ENCODE data around the gene GPR183.

Gene GPR183

GRCh38 chr13:99339230-99339721 is 32.1 kb upstream of the GPR183 start:
- DNase-seq: no peak

GRCh38 chr13:99335603-99336002 is 28.4 kb upstream of the GPR183 start:
- DNase-seq: no peak

- DNase-seq: no peak
These were observed 27.9 kb upstream of the GPR183 start for GRCh38 chr13:99335087-99335486.

DNA sequence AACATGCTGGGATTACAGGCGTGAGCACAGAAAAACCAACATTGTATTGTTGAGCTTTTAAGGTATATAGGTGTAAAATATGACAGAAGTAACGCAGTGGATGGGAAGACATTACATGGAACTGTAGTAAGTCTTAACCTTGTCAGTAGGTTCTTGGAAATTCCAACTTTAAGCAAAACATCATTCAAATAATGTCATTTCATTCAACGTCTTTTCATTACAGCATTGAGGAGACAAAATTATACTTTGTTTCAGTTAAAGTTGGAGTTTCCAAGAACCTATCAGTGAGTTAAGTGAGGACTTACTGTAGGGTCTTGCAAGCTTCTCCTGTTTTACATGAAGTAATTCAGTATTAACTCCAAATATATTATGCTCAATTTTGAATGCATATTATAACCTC is 27.0 kb upstream of the GPR183 start:
- DNase-seq: no peak

DNA sequence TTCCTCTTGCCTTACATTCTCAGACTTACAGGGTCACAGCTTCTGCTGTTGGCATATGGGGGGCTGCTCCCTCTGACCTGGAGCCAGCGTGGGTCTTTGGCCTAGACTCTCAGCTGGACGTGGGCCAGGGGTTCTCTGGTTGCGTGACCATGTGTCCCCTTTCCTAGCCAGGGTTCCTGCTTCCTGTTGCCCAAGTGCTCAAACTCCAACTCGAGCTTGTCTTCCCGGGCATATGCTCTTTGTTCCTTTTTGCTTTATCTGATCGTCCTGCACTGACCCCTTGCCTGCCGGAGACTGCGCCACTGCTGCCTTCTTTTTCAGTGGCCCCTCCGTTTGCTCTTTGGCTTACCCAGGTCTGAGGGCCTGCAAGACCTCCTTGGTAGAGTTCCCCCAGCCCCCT is 25.3 kb upstream of the GPR183 start:
- no peak for DNase-seq

DNA sequence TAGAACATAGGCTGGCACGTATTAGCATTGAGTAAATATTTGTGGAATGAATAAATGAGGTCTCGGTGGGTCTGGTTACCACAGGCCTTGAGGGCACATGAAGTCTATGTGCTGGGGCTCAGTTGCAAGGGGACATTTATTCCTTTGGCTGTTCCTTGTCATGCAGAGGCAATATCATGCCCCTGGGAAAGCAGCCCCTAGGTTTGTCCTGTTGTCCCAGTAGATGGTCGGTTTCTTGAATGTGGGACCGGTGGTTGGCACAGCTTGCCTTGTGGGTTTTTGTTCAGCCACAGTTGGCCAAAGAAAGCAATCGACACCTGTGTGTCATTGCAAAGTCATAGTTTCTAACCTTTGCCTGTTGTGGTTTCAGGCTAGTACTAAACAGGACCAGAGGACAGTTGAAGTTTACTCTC is 24.7 kb upstream of the GPR183 start:
- no peak for DNase-seq

GRCh38 chr13:99330942-99331341 is 23.7 kb upstream of the GPR183 start:
- DNase-seq: no peak

DNA sequence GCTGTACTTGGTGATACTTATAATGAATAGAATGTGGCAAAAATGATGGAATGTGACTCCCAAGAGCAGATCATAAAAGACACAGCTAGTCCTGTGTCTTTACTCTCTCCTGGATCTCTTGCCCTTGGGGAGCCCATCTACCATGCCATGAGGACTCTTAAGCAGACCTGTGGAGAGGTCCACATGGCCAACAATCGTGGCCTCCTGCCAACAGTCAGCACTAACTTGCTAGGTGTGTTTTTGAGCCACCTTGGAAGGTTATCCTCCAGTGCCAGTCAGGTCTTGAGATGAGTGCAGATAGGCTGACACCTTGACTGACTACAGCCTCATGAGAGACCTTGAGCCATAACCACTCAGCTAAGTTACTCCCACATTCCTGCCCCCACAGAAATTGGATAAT is 22.3 kb upstream of the GPR183 start:
- DNase-seq: no peak

GRCh38 chr13:99327761-99328160 is 20.6 kb upstream of the GPR183 start:
- DNase-seq: no peak

DNA sequence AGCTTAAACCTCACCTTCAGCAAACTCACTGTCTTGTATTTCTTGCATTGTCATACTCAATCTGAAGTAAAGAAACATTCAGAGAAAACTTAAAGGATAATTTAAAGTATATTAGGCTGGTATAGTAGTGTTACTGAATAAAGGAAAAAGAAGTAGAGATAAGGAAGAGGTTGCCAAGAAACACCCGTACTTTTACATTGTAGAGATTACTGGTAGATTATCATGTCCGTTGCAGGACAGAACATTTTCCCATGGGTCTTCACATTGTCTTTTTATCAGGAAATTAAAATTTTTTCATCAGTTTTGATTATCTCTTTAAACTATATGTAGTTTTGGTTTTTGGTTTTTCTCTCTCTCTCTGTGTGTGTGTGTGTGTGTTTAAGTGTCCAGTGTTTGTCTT is 19.9 kb upstream of the GPR183 start:
- DNase-seq: no peak

DNA sequence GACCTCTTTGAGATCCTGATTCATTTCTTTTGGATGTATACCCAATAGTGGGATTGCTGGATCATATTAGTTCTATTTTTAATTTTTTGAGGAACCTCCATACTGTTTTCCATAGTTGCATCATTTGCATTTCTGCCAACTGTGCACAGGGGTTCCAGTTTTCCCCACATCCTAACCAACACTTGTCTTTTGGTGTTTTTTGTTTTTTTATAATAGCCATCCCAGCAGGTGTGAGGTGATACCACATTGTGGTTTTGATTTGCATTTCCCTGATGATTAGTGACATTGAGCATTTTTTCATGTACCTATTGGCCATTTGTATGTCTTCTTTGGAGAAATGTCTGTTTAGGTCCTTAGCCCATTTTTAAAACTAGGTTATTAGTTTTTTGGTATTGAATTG is 18.8 kb upstream of the GPR183 start:
- no peak for DNase-seq

DNA sequence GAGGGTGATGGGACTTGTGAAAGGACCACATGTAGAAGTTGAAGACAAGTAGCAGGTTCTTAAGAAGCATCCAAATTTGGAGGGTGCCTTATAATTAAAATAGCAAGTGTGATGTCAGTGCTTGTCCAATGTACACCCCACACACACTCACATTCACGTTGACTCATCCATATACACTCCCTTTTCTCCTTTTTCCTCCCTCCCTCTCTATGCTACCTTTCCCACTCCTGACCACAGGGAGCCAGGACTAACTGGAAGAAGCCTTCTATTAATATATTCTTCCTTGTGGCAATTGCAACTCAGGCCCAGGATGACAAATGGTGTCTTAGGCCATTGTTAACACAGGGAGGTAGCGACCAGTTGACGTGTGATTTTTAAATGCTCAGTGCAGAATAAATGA is 16.3 kb upstream of the GPR183 start:
- DNase-seq: no peak

GRCh38 chr13:99322297-99323103 is 15.3 kb upstream of the GPR183 start:
- no peak for DNase-seq

GRCh38 chr13:99321709-99322108 is 14.5 kb upstream of the GPR183 start:
- DNase-seq: no peak

- DNase-seq: no peak
These were observed 13.7 kb upstream of the GPR183 start for GRCh38 chr13:99320693-99321481.

DNA sequence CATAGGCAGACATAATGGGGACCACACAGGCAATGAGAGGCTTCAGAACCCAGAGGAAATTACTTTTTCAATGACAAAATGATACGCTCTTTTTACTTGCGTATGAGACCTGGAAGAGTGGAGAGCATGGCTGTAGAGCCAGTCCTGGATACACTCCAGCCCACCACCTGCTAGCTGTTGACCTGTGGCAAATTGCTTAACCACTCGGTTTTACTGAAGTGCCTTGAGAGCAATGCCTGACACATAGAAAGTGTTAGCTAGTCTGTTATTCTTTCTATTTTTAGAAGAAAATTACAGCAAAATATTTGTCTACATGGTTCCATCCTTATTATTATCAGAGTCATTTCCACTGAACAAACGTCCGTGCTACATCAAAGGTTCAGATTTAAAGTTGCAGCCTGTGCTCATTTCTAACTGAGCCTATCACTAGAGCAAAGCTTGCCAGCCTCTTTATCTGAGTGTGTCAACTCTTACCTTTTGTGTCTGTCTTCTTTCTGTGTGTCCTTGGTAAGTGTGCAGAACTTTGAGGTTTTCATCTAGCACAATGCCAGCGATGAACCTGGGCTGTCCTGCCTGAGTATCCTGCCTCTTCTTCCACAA is 9.6 kb upstream of the GPR183 start:
- DNase-seq: no peak

- DNase-seq: no peak
These were observed 9.0 kb upstream of the GPR183 start for GRCh38 chr13:99316224-99316623.

DNA sequence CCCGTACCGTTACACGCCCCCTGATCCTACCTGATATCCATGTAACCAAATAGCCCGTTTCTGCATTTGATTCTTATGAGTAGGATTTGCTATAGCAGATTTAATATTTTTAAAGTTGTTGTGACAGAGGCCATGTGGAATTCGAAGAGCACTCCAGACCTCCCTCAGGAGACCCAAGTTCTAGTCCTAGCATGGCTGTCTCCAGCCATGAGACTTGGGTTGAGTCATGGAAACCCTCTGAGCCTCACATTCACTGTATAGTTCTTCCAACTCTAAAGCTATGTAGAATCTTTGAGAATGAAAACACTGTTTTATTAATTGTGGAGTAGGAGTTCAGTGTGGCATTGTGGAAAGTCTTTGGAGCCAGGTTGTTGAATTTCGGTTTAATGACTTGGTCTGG is 8.0 kb upstream of the GPR183 start:
- no peak for DNase-seq

GRCh38 chr13:99314640-99315176 is 7.5 kb upstream of the GPR183 start:
- no peak for DNase-seq

GRCh38 chr13:99313941-99314340 is 6.7 kb upstream of the GPR183 start:
- DNase-seq: no peak

DNA sequence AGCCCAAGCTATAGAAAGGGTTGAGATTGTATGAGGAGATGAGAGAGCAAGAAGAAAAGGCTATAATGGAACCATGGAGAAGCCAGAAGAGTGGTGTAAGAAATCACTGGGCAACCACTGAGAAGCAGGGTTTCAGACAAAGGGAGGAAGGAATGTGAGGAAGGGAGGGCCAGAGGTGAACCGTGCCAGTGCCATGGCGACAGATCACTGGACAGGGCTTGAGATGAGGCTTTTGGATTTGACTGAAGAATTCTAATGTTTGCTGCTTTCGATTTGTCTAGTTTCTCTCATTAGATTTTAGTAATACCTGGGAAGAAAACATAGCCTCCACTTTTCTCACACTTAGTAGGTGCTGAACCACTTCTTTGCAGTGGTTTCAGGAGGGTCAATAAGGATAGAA is 6.3 kb upstream of the GPR183 start:
- no peak for DNase-seq

DNA sequence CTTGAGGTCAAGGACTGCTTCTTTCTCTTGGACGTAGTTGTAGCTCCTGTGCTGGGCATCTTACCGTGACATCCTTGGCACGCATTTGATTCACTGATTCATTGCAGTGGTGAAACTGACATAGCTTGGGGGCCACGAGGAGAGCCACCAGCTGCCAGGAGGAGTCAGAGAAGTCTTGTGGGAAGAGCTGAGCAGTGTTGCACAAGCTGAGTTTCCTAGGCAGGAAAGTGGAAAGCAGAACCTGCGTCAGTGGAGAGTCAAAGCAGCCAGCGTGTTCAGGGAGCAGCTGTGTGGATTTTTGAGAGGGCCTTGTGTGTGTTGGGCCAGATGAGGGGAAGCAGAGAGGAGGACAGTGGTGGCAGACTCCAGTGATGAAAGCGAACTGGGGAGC is 5.3 kb upstream of the GPR183 start:
- no peak for DNase-seq

DNA sequence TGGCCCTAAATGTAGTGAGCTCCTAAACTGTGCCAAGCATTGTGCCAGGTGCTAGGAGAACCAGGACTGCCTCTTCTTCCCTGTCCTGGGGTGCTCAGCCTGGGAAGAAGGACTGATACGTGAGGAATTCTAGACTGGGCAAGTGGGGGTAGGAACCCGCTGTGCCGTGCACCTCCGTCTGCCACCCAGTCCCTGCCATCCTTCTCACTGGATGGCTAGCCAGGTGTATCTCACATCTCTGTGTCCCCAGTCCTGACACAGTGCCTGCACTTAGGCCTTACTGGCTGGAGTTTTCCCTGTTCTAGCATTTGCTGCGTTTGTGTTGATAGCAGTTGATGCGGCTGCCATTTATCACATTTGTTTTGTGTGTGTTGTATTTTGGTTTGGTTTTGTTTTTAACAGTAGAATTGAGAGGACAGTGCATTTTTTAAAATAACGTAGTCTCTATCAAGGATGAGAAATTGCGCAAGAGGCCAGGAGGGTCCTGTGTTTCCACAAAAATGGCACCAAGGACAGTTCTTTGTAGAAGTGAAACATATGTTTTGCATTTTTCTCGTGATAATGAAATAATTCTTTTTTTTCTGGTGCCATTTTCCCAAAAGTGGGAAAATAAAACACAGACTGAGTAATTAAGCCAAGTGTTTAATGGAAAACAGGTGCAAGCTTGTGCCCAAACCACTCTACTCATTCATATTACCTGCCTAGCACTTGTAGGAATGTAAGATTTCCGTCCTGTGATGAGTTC is 4.7 kb upstream of the GPR183 start:
- DNase-seq: no peak

Data from NCI-H1694 (cell line).